GM19025 (cell line): Measurements from ENCODE around the gene C14orf180.

Experiments
- ATAC-seq: cut with Tn5 transposase; IDR thresholded peaks from one replicate; pipeline ENCODE4 v1.9.1; 2021; ENCODE audit warnings: mild to moderate bottlenecking, low read depth, moderate library complexity; ENCODE audit not compliant: unreplicated experiment

The C14orf180 gene

GRCh38 chr14:104549536-104550339 lies 29.8 kb upstream of the C14orf180 start:
- no peak for ATAC-seq

- no peak for ATAC-seq
Observed at GRCh38 chr14:104550340-104550860, 29.2 kb upstream of the C14orf180 start.

GRCh38 chr14:104550861-104551728 lies 28.5 kb upstream of the C14orf180 start:
- ATAC-seq: no peak

GRCh38 chr14:104551851-104552737 lies 27.5 kb upstream of the C14orf180 start:
- no peak for ATAC-seq

- no peak for ATAC-seq
Observed at GRCh38 chr14:104552738-104553125, 26.8 kb upstream of the C14orf180 start.

GRCh38 chr14:104553166-104554087 lies 26.1 kb upstream of the C14orf180 start:
- no peak for ATAC-seq

GRCh38 chr14:104554088-104554607 lies 25.4 kb upstream of the C14orf180 start:
- ATAC-seq: no peak

- no peak for ATAC-seq
Observed at GRCh38 chr14:104554608-104555429, 24.7 kb upstream of the C14orf180 start.

- no peak for ATAC-seq
Observed at GRCh38 chr14:104555430-104556255, 23.9 kb upstream of the C14orf180 start.

- ATAC-seq: no peak
Observed at GRCh38 chr14:104556256-104557021, 23.1 kb upstream of the C14orf180 start.

- ATAC-seq: no peak
Observed at GRCh38 chr14:104557086-104557485, 22.5 kb upstream of the C14orf180 start.

GRCh38 chr14:104557766-104558165 lies 21.8 kb upstream of the C14orf180 start:
- ATAC-seq: no peak

GRCh38 chr14:104558231-104559027 lies 21.1 kb upstream of the C14orf180 start:
- ATAC-seq: no peak

GRCh38 chr14:104559028-104559803 lies 20.3 kb upstream of the C14orf180 start:
- ATAC-seq: no peak
